Activated CD4-positive, alpha-beta T cell treated with anti-CD3 and anti-CD28 coated beads, Interleukin-2, amount 50 U/mL, for 24 hours (primary cell): ENCODE measurements around the gene TRIM22.

Experiments
- DNase-seq, 2 donors: peaks; one replicate each; pipeline ENCODE4 v3.0.0-alpha.2; 2020; ENCODE audit warnings: low read depth in 1 of 2, low spot score in 1 of 2

The TRIM22 gene

DNA sequence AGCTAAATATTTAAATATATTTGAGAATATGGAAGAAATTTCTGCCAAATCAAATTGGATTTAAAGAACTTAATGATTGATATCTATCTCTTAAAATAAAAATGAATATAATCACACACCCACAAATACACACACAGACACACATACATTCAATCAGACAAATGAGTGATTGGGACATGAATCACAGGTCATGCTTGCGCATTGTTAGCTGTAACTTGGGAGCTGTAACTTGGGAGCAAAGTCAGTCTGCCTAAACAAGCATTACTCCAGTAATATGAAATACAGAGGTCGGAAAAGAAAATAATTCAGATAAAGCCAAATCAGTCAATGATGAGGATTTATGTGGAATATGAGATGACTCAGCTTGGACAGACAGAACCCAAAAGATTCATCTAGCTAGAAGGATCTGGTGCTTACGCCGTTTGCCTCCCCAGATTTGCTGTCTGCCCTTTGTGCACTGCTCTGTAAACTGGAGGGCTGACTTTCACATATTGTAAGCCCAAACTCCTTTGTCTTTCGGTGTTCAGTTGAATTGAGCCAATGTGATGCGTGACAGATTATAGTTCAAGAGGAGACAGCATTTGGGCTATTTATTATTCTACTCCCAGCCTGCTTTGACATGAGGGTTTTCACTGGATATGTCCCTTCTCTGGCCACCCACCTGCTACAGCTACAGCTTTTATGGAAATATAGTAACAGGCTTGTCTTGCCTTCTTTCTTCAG, 48.2 kb downstream of the TRIM22 start:
- DNase-seq: no peak

- DNase-seq: no peak
These were observed 48.8 kb downstream of the TRIM22 start for GRCh38 chr11:5738431-5738830.

- DNase-seq: no peak
These were observed 57.0 kb downstream of the TRIM22 start for GRCh38 chr11:5746614-5747013.

GRCh38 chr11:5749836-5750235, 60.2 kb downstream of the TRIM22 start:
- DNase-seq: no peak

DNA sequence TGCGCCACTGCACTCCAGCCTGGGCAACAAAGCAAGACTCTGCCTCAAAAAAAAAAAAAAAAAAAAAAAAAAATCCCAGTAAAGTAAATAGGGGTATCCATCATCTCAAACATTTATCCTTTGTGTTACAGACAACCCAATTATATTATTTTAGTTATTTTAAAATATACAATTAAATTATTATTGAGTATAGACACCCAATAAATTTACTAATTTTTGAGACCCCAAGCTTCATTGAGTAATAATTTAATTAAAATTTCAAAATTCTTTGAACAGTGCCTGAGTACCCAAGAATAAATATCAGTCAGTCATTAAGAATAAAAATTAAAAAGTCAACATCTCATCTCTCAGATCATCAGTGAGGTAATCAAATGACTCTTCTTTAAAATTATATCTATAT, 64.4 kb downstream of the TRIM22 start, which contains the start of gene OR52N4:
TSS of gene OR52N4 (plus strand) at position 301 of the 400 bp plus-strand sequence. CDS start 498 bp downstream, outside the sequence.
- no peak for DNase-seq
